Hepatocyte (in vitro differentiated cells): ENCODE data around the gene ATF7IP2. TPM values are rescaled to one million over a fixed set of nuclear protein-coding genes. Genes with fewer than 3 reads are reported as not detected.

Experiments
- DNase-seq: peaks from one replicate; pipeline ENCODE4 v3.0.0-alpha.2; 2016; ENCODE audit warnings: low spot score
- H2AFZ ChIP-seq: fragments of 200-600 bp; sonication (generic); 2 replicates; pipeline ENCODE4 v1.6.0; 2016; ENCODE audit warnings: antibody characterized with exemption, mild to moderate bottlenecking
- H3K27ac ChIP-seq: fragments of 200-600 bp; sonication (generic); 2 replicates; pipeline ENCODE4 v1.5.1; 2016; ENCODE audit warnings: mild to moderate bottlenecking
- H3K27me3 ChIP-seq: fragments of 200-600 bp; sonication (generic); 2 replicates; pipeline ENCODE4 v1.6.1; 2016
- H3K36me3 ChIP-seq: fragments of 200-600 bp; sonication (generic); replicated peaks from 2 replicates; pipeline ENCODE4 v1.5.1; 2016; ENCODE audit warnings: low read depth; ENCODE audit not compliant: insufficient read depth
- H3K4me1 ChIP-seq: fragments of 200-600 bp; sonication (generic); 2 replicates; pipeline ENCODE4 v1.5.1; 2016; ENCODE audit warnings: mild to moderate bottlenecking, moderate library complexity; ENCODE audit not compliant: insufficient read depth
- H3K4me2 ChIP-seq: fragments of 200-600 bp; sonication (generic); 2 replicates; pipeline ENCODE4 v1.6.0; 2016
- H3K4me3 ChIP-seq: fragments of 200-600 bp; sonication (generic); 2 replicates; pipeline ENCODE4 v1.5.1; 2016; ENCODE audit warnings: mild to moderate bottlenecking
- H3K79me2 ChIP-seq: fragments of 200-600 bp; sonication (generic); 2 replicates; pipeline ENCODE4 v1.6.0; 2017; ENCODE audit warnings: mild to moderate bottlenecking
- H3K9me2 ChIP-seq: fragments of 200-600 bp; sonication (generic); replicated peaks from 2 replicates; pipeline ENCODE4 v1.6.0; 2017; ENCODE audit warnings: mild to moderate bottlenecking; ENCODE audit not compliant: insufficient read depth
- H3K9me3 ChIP-seq: fragments of 200-600 bp; sonication (generic); 2 replicates; pipeline ENCODE4 v1.5.1; 2016; ENCODE audit warnings: low read depth, mild to moderate bottlenecking
- H4K20me1 ChIP-seq: fragments of 200-600 bp; sonication (generic); 2 replicates; pipeline ENCODE4 v1.6.0; 2016; ENCODE audit warnings: mild to moderate bottlenecking; ENCODE audit not compliant: insufficient read depth, poor library complexity, severe bottlenecking
- EZH2 ChIP-seq: fragments of 200-600 bp; sonication (generic); IDR thresholded peaks from 2 replicates; pipeline ENCODE4 v1.6.1; 2016; ENCODE audit warnings: antibody characterized with exemption, mild to moderate bottlenecking, borderline replicate concordance
- EZH2phosphoT487 ChIP-seq: fragments of 200-600 bp; sonication (generic); IDR thresholded peaks from one replicate; pipeline ENCODE4 v1.6.1; 2018; ENCODE audit warnings: antibody characterized with exemption, mild to moderate bottlenecking, low read depth, moderate library complexity; ENCODE audit not compliant: unreplicated experiment, severe bottlenecking
- WGBS: methylation state at CpG from one replicate; pipeline ENCODE4 v1.1.6; 2016; ENCODE audit warnings: low lambda C conversion rate; ENCODE audit errors: missing lambda C conversion rate; 5-methylcytosine and 5-hydroxymethylcytosine counted together
- polyA plus RNA-seq: library from polyadenylated mRNA; unstranded; fragments of >200 nt; fragmentation: Nextera tagmentation; extraction: Ambion mirVana; gene quantifications from 2 replicates; pipeline ENCODE4 v1.2.1, GENCODE V29; 2016
- total RNA-seq: library from RNA; depleted of rRNA; stranded (reverse); fragments of >200 nt; gene quantifications from 2 replicates; pipeline ENCODE4 v1.2.3, GENCODE V29; 2014
- TF ChIP-seq, protein P1 (sequence below): fragments of 200-600 bp; sonication (generic); IDR thresholded peaks from 2 replicates; pipeline ENCODE4 v1.5.1; 2016; ENCODE audit warnings: antibody characterized with exemption, mild to moderate bottlenecking; ENCODE audit not compliant: poor library complexity

ATF7IP2 gene
- total and polyA plus RNA-seq, 2 experiments from 2014 or later = 58.3 to 68.7 TPM

- DNase-seq = peak; percentile 78
- H3K36me3 ChIP-seq = no peaks in the 10 kb centered on the region
- no peaks in the 10 kb centered on the region for H3K4me1 ChIP-seq
- 48% methylated on average over 9 of the region's 9 CpGs for WGBS
- H3K79me2 ChIP-seq = no peaks in the 10 kb centered on the region
- TF ChIP-seq EZH2 = no peak
- no peak for TF ChIP-seq EZH2phosphoT487
- TF ChIP-seq, protein P1, sequence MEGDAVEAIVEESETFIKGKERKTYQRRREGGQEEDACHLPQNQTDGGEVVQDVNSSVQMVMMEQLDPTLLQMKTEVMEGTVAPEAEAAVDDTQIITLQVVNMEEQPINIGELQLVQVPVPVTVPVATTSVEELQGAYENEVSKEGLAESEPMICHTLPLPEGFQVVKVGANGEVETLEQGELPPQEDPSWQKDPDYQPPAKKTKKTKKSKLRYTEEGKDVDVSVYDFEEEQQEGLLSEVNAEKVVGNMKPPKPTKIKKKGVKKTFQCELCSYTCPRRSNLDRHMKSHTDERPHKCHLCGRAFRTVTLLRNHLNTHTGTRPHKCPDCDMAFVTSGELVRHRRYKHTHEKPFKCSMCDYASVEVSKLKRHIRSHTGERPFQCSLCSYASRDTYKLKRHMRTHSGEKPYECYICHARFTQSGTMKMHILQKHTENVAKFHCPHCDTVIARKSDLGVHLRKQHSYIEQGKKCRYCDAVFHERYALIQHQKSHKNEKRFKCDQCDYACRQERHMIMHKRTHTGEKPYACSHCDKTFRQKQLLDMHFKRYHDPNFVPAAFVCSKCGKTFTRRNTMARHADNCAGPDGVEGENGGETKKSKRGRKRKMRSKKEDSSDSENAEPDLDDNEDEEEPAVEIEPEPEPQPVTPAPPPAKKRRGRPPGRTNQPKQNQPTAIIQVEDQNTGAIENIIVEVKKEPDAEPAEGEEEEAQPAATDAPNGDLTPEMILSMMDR = peak; percentile 75
- no peaks in the 10 kb centered on the region for H3K9me3 ChIP-seq
- no peak overlapping the region for H3K4me2 ChIP-seq
- no peaks in the 10 kb centered on the region for H3K27me3 ChIP-seq
- no peaks in the 10 kb centered on the region for H4K20me1 ChIP-seq
- H3K27ac ChIP-seq = no peak overlapping the region
- H3K4me3 ChIP-seq = no peak overlapping the region
- no peak overlapping the region for H2AFZ ChIP-seq
- H3K9me2 ChIP-seq = no peaks in the 10 kb centered on the region
Measured at GRCh38 chr16:10521681-10522274, 135.9 kb downstream of the ATF7IP2 start.

DNA sequence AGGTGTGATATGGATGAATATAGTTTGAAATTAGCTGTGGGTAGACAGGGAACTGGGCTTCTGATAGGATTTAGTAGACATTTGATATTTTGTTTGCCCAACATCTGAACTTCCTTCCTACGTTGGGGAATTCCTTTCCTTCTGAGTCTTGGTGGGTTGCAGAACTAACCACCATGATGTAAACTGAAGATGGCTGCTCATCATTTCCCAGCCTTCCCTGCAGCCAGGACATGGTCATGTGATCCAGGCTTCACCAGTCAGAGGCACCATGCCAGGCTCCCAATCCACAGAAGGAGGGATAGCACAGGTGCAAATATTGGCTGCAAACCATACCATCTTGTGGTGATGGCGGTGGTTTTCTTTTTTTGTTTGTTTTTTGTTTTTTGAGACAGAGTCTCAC is 137.1 kb downstream of the ATF7IP2 start:
- DNase-seq = no peak
- H3K4me2 ChIP-seq = no peak overlapping the region
- H4K20me1 ChIP-seq = no peaks in the 10 kb centered on the region
- H3K4me1 ChIP-seq = no peaks in the 10 kb centered on the region
- H3K9me3 ChIP-seq = no peaks in the 10 kb centered on the region
- H3K27me3 ChIP-seq = no peaks in the 10 kb centered on the region
- H3K79me2 ChIP-seq = no peaks in the 10 kb centered on the region
- WGBS = 97% methylated on average over 2 of the region's 2 CpGs
- no peak overlapping the region for H3K4me3 ChIP-seq
- H3K36me3 ChIP-seq = no peaks in the 10 kb centered on the region
- H3K9me2 ChIP-seq = no peaks in the 10 kb centered on the region
- H2AFZ ChIP-seq = no peak overlapping the region
- TF ChIP-seq EZH2phosphoT487 = no peak
- TF ChIP-seq EZH2 = no peak
- TF ChIP-seq, protein P1 = no peak
- no peak overlapping the region for H3K27ac ChIP-seq

GRCh38 chr16:10525214-10525825 is 139.5 kb downstream of the ATF7IP2 start:
- H3K27me3 ChIP-seq = no peaks in the 10 kb centered on the region
- H4K20me1 ChIP-seq = no peaks in the 10 kb centered on the region
- H3K4me3 ChIP-seq = no peak overlapping the region
- H3K36me3 ChIP-seq = no peaks in the 10 kb centered on the region
- H3K79me2 ChIP-seq = no peaks in the 10 kb centered on the region
- TF ChIP-seq, protein P1 = no peak
- peak; percentile 56 for TF ChIP-seq EZH2phosphoT487
- no peak for TF ChIP-seq EZH2
- no peaks in the 10 kb centered on the region for H3K9me3 ChIP-seq
- DNase-seq = no peak
- no peak overlapping the region for H3K27ac ChIP-seq
- 37% methylated on average over 6 of the region's 6 CpGs for WGBS
- no peak overlapping the region for H2AFZ ChIP-seq
- no peak overlapping the region for H3K4me2 ChIP-seq
- no peaks in the 10 kb centered on the region for H3K9me2 ChIP-seq
- H3K4me1 ChIP-seq = no peaks in the 10 kb centered on the region

GRCh38 chr16:10526962-10527361 is 141.1 kb downstream of the ATF7IP2 start:
- Histone ChIP-seq H3K27me3 (no peaks in the 10 kb centered on the region), H3K4me3 (no peak overlapping the region), H3K36me3 (no peaks in the 10 kb centered on the region), H3K9me3 (no peaks in the 10 kb centered on the region), H2AFZ (no peak overlapping the region), H3K79me2 (no peaks in the 10 kb centered on the region), H3K4me1 (no peaks in the 10 kb centered on the region), H3K9me2 (no peaks in the 10 kb centered on the region), H3K27ac (no peak overlapping the region), H3K4me2 (no peak overlapping the region), H4K20me1 (no peaks in the 10 kb centered on the region)
- 96% methylated on average over 7 of the region's 7 CpGs for WGBS
- no peak for DNase-seq
- no peak for TF ChIP-seq EZH2
- no peak for TF ChIP-seq EZH2phosphoT487
- TF ChIP-seq, protein P1 = no peak
